ENCODE measurements around the gene USP22.

GRCh38 chr17:20992416-20992815 lies 50.4 kb downstream of the USP22 start:
- no peak for TF ChIP-seq PCBP1 (IDR thresholded peaks at IDR 0.05; ENCODE audit: borderline replicate concordance, low read depth, low read length)
- no peak for TF ChIP-seq CBFB (CRISPR knock-in tag; IDR thresholded peaks at IDR 0.05)
- no peak for TF ChIP-seq YY1 (IDR thresholded peaks at IDR 0.05; ENCODE audit: insufficient read depth, insufficient replicate concordance, low read depth, low read length)
- no peak for TF ChIP-seq ZNF275 (CRISPR knock-in tag; IDR thresholded peaks at IDR 0.05; ENCODE audit: borderline replicate concordance)
- TF ChIP-seq MYC (CRISPR knock-in tag; IDR thresholded peaks at IDR 0.05; ENCODE audit: borderline replicate concordance) = no peak
- TF ChIP-seq ZSCAN22 (CRISPR knock-in tag; IDR thresholded peaks at IDR 0.05) = no peak
- no peak for TF ChIP-seq GABPA (IDR thresholded peaks at IDR 0.05; ENCODE audit: low read depth, low read length)
- no peak for TF ChIP-seq GABPA (CRISPR knock-in tag; IDR thresholded peaks at IDR 0.05; ENCODE audit: low read depth)
- TF ChIP-seq EP300 (IDR thresholded peaks at IDR 0.05; ENCODE audit: low read depth in 2 of 2, low read length in 2 of 2) = no peak
- no peak for TF ChIP-seq EP300 (CRISPR knock-in tag; IDR thresholded peaks at IDR 0.05; ENCODE audit: borderline replicate concordance)
- TF ChIP-seq TMF1 (CRISPR knock-in tag; IDR thresholded peaks at IDR 0.05; ENCODE audit: low read depth) = no peak
- no peak for TF ChIP-seq ZNF883 (CRISPR knock-in tag; IDR thresholded peaks at IDR 0.05; ENCODE audit: not compliant biosample characterization)
- no peak for TF ChIP-seq ZNF251 (CRISPR knock-in tag; IDR thresholded peaks at IDR 0.05)
- no peak for TF ChIP-seq PHF8 (CRISPR knock-in tag; IDR thresholded peaks at IDR 0.05)
- no peak for TF ChIP-seq ATRX (CRISPR knock-in tag; IDR thresholded peaks at IDR 0.05; ENCODE audit: borderline replicate concordance)
